Measurements from ENCODE around the gene KCNIP4.

Gene KCNIP4

GRCh38 chr4:21778702-21779101 is 169.9 kb downstream of the KCNIP4 start:
- Mint-ChIP-seq H3K27ac (no peak overlapping the region), H3K4me1 (ENCODE audit: low read depth) (no peaks in the 10 kb centered on the region), H3K27me3 (peaks cover 14% of the 10 kb centered on the region), H3K4me3 (no peak overlapping the region), H3K36me3 (no peaks in the 10 kb centered on the region), H3K9me3 (ENCODE audit: low read depth) (no peaks in the 10 kb centered on the region)

GRCh38 chr4:21775703-21776102 is 172.9 kb downstream of the KCNIP4 start:
- no peaks in the 10 kb centered on the region for H3K36me3 Mint-ChIP-seq
- no peak overlapping the region for H3K4me3 Mint-ChIP-seq
- no peaks in the 10 kb centered on the region for H3K9me3 Mint-ChIP-seq (ENCODE audit: low read depth)
- H3K4me1 Mint-ChIP-seq (ENCODE audit: low read depth) = no peaks in the 10 kb centered on the region
- no peak overlapping the region for H3K27ac Mint-ChIP-seq
- H3K27me3 Mint-ChIP-seq = peaks cover 13% of the 10 kb centered on the region

- H3K4me1 Mint-ChIP-seq (ENCODE audit: low read depth) = peaks cover 1% of the 10 kb centered on the region
- H3K4me3 Mint-ChIP-seq = no peak overlapping the region
- H3K27me3 Mint-ChIP-seq = peaks cover 6% of the 10 kb centered on the region
- no peaks in the 10 kb centered on the region for H3K9me3 Mint-ChIP-seq (ENCODE audit: low read depth)
- H3K36me3 Mint-ChIP-seq = no peaks in the 10 kb centered on the region
- H3K27ac Mint-ChIP-seq = no peak overlapping the region
Observed at GRCh38 chr4:21769404-21770147, 179.0 kb downstream of the KCNIP4 start.

GRCh38 chr4:21768349-21769310 is 179.9 kb downstream of the KCNIP4 start:
- Mint-ChIP-seq H3K9me3 (ENCODE audit: low read depth) (no peaks in the 10 kb centered on the region), H3K27me3 (peaks cover 2% of the 10 kb centered on the region), H3K4me1 (ENCODE audit: low read depth) (peaks cover 1% of the 10 kb centered on the region), H3K36me3 (no peaks in the 10 kb centered on the region), H3K4me3 (no peak overlapping the region), H3K27ac (no peak overlapping the region)

- peaks cover 1% of the 10 kb centered on the region for H3K4me1 Mint-ChIP-seq (ENCODE audit: low read depth)
- H3K36me3 Mint-ChIP-seq = no peaks in the 10 kb centered on the region
- no peak overlapping the region for H3K27ac Mint-ChIP-seq
- peaks cover 1% of the 10 kb centered on the region for H3K27me3 Mint-ChIP-seq
- no peaks in the 10 kb centered on the region for H3K9me3 Mint-ChIP-seq (ENCODE audit: low read depth)
- no peak overlapping the region for H3K4me3 Mint-ChIP-seq
Observed at GRCh38 chr4:21765810-21766407, 182.7 kb downstream of the KCNIP4 start.

- H3K4me1 Mint-ChIP-seq (ENCODE audit: low read depth) = peaks cover 1% of the 10 kb centered on the region
- H3K9me3 Mint-ChIP-seq (ENCODE audit: low read depth) = no peaks in the 10 kb centered on the region
- H3K36me3 Mint-ChIP-seq = no peaks in the 10 kb centered on the region
- no peak overlapping the region for H3K27ac Mint-ChIP-seq
- H3K4me3 Mint-ChIP-seq = no peak overlapping the region
- peaks cover 5% of the 10 kb centered on the region for H3K27me3 Mint-ChIP-seq
Observed at GRCh38 chr4:21763855-21764254, 184.7 kb downstream of the KCNIP4 start.

GRCh38 chr4:21757248-21757647 is 191.3 kb downstream of the KCNIP4 start:
- Mint-ChIP-seq H3K4me3 (no peak overlapping the region), H3K27ac (no peak overlapping the region), H3K36me3 (no peaks in the 10 kb centered on the region)

GRCh38 chr4:21753084-21753760 is 195.3 kb downstream of the KCNIP4 start:
- Mint-ChIP-seq H3K4me1 (ENCODE audit: low read depth) (no peaks in the 10 kb centered on the region), H3K36me3 (no peaks in the 10 kb centered on the region), H3K9me3 (ENCODE audit: low read depth) (no peaks in the 10 kb centered on the region), H3K4me3 (no peak overlapping the region), H3K27me3 (peaks cover 3% of the 10 kb centered on the region), H3K27ac (no peak overlapping the region)

More at GRCh38 chr4:21757248-21757647, 191.3 kb downstream of the KCNIP4 start:
- Mint-ChIP-seq H3K27me3 (peaks cover 4% of the 10 kb centered on the region), H3K4me1 (ENCODE audit: low read depth) (no peaks in the 10 kb centered on the region), H3K9me3 (ENCODE audit: low read depth) (no peaks in the 10 kb centered on the region)

- no peaks in the 10 kb centered on the region for H3K36me3 Mint-ChIP-seq
- H3K27ac Mint-ChIP-seq = no peak overlapping the region
- no peaks in the 10 kb centered on the region for H3K9me3 Mint-ChIP-seq (ENCODE audit: low read depth)
- no peak overlapping the region for H3K4me3 Mint-ChIP-seq
- no peaks in the 10 kb centered on the region for H3K4me1 Mint-ChIP-seq (ENCODE audit: low read depth)
- peaks cover 3% of the 10 kb centered on the region for H3K27me3 Mint-ChIP-seq
Observed at GRCh38 chr4:21752616-21753015, 196.0 kb downstream of the KCNIP4 start.

GRCh38 chr4:21749924-21750323 is 198.6 kb downstream of the KCNIP4 start:
- H3K4me3 Mint-ChIP-seq = no peak overlapping the region
- H3K9me3 Mint-ChIP-seq (ENCODE audit: low read depth) = no peaks in the 10 kb centered on the region
- peaks cover 3% of the 10 kb centered on the region for H3K27me3 Mint-ChIP-seq
- no peak overlapping the region for H3K27ac Mint-ChIP-seq
- no peaks in the 10 kb centered on the region for H3K4me1 Mint-ChIP-seq (ENCODE audit: low read depth)
- H3K36me3 Mint-ChIP-seq = no peaks in the 10 kb centered on the region

- Mint-ChIP-seq H3K27ac (no peak overlapping the region), H3K4me1 (ENCODE audit: low read depth) (no peaks in the 10 kb centered on the region), H3K27me3 (peaks cover 3% of the 10 kb centered on the region), H3K36me3 (no peaks in the 10 kb centered on the region), H3K9me3 (ENCODE audit: low read depth) (no peaks in the 10 kb centered on the region), H3K4me3 (no peak overlapping the region)
Observed at GRCh38 chr4:21749412-21749811, 199.2 kb downstream of the KCNIP4 start.

- Mint-ChIP-seq H3K9me3 (ENCODE audit: low read depth) (no peaks in the 10 kb centered on the region), H3K27me3 (no peaks in the 10 kb centered on the region), H3K4me3 (no peak overlapping the region), H3K4me1 (ENCODE audit: low read depth) (no peaks in the 10 kb centered on the region), H3K36me3 (no peaks in the 10 kb centered on the region), H3K27ac (no peak overlapping the region)
Observed at GRCh38 chr4:21744046-21744445, 204.5 kb downstream of the KCNIP4 start.

GRCh38 chr4:21742326-21742725 is 206.2 kb downstream of the KCNIP4 start:
- Mint-ChIP-seq H3K4me1 (ENCODE audit: low read depth) (no peaks in the 10 kb centered on the region), H3K9me3 (ENCODE audit: low read depth) (no peaks in the 10 kb centered on the region), H3K4me3 (no peak overlapping the region), H3K36me3 (no peaks in the 10 kb centered on the region), H3K27me3 (no peaks in the 10 kb centered on the region), H3K27ac (no peak overlapping the region)

GRCh38 chr4:21738821-21739220 is 209.8 kb downstream of the KCNIP4 start:
- H3K4me1 Mint-ChIP-seq (ENCODE audit: low read depth) = no peaks in the 10 kb centered on the region
- no peak overlapping the region for H3K4me3 Mint-ChIP-seq
- H3K9me3 Mint-ChIP-seq (ENCODE audit: low read depth) = no peaks in the 10 kb centered on the region
- H3K27ac Mint-ChIP-seq = no peak overlapping the region
- no peaks in the 10 kb centered on the region for H3K36me3 Mint-ChIP-seq
- H3K27me3 Mint-ChIP-seq = no peaks in the 10 kb centered on the region

Data from activated naive CD8-positive, alpha-beta T cell (primary cell).